Measurements from ENCODE around the gene TECPR1. TPM values are rescaled to one million over a fixed set of nuclear protein-coding genes. Genes with fewer than 3 reads are reported as not detected.

The TECPR1 gene
- total and polyA plus RNA-seq, 2 experiments from 2014 or later, result 4.6 to 24.4 TPM

DNA sequence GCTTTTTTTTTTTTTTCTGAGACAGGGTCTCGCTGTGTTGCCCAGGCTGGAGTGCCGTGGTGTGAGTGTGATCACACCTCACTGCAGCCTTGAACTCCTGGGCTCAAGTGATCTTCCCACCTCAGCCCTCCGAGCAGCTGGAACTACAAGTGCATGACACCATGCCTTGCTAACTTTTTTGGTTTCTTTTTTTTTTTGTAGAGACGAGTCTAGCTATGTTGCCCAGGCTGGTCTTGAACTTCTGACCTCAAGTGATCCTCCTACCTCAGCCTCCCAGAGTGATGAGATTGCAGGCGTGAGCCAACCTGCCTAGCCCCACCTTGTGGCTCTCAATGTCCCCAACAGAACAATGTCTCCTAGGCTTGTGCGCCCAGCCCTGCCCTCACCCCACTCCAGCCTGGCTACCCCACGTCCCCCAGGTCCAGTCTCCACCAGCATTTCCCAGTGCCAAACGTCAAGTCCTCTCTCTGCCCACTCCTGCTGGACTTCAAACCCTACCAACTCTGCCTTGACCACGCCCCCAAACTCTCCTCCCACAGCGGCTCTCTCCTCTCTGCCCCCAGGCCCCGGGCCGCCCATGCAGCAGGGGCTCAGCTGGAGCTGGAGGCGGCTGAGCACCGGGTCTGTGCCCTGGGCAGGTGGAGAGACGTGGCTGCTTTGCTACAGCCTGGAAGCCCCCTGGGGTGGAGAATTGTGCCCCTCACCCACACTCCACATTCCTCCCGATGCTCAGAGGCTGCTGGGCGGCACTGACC is 21.9 kb downstream of the TECPR1 start (continued):
- TF ChIP-seq, protein P1, sequence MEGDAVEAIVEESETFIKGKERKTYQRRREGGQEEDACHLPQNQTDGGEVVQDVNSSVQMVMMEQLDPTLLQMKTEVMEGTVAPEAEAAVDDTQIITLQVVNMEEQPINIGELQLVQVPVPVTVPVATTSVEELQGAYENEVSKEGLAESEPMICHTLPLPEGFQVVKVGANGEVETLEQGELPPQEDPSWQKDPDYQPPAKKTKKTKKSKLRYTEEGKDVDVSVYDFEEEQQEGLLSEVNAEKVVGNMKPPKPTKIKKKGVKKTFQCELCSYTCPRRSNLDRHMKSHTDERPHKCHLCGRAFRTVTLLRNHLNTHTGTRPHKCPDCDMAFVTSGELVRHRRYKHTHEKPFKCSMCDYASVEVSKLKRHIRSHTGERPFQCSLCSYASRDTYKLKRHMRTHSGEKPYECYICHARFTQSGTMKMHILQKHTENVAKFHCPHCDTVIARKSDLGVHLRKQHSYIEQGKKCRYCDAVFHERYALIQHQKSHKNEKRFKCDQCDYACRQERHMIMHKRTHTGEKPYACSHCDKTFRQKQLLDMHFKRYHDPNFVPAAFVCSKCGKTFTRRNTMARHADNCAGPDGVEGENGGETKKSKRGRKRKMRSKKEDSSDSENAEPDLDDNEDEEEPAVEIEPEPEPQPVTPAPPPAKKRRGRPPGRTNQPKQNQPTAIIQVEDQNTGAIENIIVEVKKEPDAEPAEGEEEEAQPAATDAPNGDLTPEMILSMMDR (conservative IDR thresholded peaks at IDR 0.05; ENCODE audit: low read depth in 2 of 2), result no peak; a peak in 1 of 4 replicates
- TF ChIP-seq CREB1 (CRISPR knock-in tag; IDR thresholded peaks at IDR 0.05; ENCODE audit: low read depth), result no peak
- TF ChIP-seq, protein P2, sequence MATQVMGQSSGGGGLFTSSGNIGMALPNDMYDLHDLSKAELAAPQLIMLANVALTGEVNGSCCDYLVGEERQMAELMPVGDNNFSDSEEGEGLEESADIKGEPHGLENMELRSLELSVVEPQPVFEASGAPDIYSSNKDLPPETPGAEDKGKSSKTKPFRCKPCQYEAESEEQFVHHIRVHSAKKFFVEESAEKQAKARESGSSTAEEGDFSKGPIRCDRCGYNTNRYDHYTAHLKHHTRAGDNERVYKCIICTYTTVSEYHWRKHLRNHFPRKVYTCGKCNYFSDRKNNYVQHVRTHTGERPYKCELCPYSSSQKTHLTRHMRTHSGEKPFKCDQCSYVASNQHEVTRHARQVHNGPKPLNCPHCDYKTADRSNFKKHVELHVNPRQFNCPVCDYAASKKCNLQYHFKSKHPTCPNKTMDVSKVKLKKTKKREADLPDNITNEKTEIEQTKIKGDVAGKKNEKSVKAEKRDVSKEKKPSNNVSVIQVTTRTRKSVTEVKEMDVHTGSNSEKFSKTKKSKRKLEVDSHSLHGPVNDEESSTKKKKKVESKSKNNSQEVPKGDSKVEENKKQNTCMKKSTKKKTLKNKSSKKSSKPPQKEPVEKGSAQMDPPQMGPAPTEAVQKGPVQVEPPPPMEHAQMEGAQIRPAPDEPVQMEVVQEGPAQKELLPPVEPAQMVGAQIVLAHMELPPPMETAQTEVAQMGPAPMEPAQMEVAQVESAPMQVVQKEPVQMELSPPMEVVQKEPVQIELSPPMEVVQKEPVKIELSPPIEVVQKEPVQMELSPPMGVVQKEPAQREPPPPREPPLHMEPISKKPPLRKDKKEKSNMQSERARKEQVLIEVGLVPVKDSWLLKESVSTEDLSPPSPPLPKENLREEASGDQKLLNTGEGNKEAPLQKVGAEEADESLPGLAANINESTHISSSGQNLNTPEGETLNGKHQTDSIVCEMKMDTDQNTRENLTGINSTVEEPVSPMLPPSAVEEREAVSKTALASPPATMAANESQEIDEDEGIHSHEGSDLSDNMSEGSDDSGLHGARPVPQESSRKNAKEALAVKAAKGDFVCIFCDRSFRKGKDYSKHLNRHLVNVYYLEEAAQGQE (IDR thresholded peaks at IDR 0.05; ENCODE audit: unreplicated experiment), result no peak
- no peak for TF ChIP-seq EZH2 (IDR thresholded peaks at IDR 0.05; ENCODE audit: low read depth, unreplicated experiment)
- TF ChIP-seq ZNF114 (CRISPR knock-in tag; IDR thresholded peaks at IDR 0.05), result no peak
- TF ChIP-seq, protein P3, sequence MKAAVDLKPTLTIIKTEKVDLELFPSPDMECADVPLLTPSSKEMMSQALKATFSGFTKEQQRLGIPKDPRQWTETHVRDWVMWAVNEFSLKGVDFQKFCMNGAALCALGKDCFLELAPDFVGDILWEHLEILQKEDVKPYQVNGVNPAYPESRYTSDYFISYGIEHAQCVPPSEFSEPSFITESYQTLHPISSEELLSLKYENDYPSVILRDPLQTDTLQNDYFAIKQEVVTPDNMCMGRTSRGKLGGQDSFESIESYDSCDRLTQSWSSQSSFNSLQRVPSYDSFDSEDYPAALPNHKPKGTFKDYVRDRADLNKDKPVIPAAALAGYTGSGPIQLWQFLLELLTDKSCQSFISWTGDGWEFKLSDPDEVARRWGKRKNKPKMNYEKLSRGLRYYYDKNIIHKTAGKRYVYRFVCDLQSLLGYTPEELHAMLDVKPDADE (IDR thresholded peaks at IDR 0.05), result no peak
- no peak for TF ChIP-seq STAT1 (IDR thresholded peaks at IDR 0.05; ENCODE audit: unreplicated experiment)

DNA sequence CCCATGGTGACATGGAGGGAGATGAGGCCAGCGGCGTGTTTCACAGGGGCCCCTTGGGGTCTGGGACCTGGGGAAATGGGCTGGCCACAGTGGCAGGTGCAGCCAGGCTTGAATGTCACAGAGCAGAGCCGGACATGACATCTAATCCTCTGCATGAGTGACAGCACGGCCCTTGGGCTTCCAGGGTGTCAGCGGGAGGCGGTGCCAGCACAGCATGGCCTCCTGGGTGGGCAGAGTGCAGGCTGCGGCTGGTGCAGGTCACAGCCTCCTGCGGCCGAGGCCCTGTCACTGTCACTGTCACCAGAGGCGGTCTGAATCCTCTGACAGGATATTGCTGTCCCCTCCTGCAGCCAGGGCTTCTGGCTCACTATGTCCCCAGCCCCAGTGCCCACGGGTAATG is 22.6 kb downstream of the TECPR1 start:
- Mint-ChIP-seq H3K27ac (no peak overlapping the region), H3K36me3 (ENCODE audit: low read depth) (no peaks in the 10 kb centered on the region), H3K27me3 (ENCODE audit: insufficient read depth, low read depth, poor library complexity) (peaks cover 8% of the 10 kb centered on the region), H3K9me3 (no peaks in the 10 kb centered on the region), H3K4me1 (no peaks in the 10 kb centered on the region), H3K4me3 (no peak overlapping the region)
- ATAC-seq (no peak), DNase-seq (ENCODE audit: low spot score) (no peak)
- no peaks in the 10 kb centered on the region for H4K20me1 ChIP-seq (replicated peaks; ENCODE audit: insufficient read depth)
- no peaks in the 10 kb centered on the region for H3K27me3 ChIP-seq (ENCODE audit: insufficient read depth)
- H3K4me3 ChIP-seq, result no peak overlapping the region
- H3K79me2 ChIP-seq (replicated peaks; ENCODE audit: insufficient read depth), result no peaks in the 10 kb centered on the region
- H3K36me3 ChIP-seq (ENCODE audit: insufficient read depth), result no peaks in the 10 kb centered on the region
- no peak overlapping the region for H3K27ac ChIP-seq (ENCODE audit: low read depth)
- no peaks in the 10 kb centered on the region for H3K4me1 ChIP-seq (ENCODE audit: insufficient read depth)
- no peaks in the 10 kb centered on the region for H3F3A ChIP-seq (replicated peaks; ENCODE audit: low read depth)
- no peaks in the 10 kb centered on the region for H3K9me2 ChIP-seq (ENCODE audit: insufficient read depth)
- no peak overlapping the region for H2AFZ ChIP-seq
- H3K4me2 ChIP-seq, result no peak overlapping the region
- TF ChIP-seq EZH2phosphoT487 (IDR thresholded peaks at IDR 0.05; ENCODE audit: unreplicated experiment) (no peak), CREB1 (CRISPR knock-in tag; IDR thresholded peaks at IDR 0.05; ENCODE audit: low read depth) (no peak), ZNF114 (CRISPR knock-in tag; IDR thresholded peaks at IDR 0.05) (no peak), POLR2AphosphoS5 (IDR thresholded peaks at IDR 0.05; ENCODE audit: low read depth) (no peak), ZNF331 (CRISPR knock-in tag; IDR thresholded peaks at IDR 0.05; ENCODE audit: low read depth) (no peak), STAT1 (IDR thresholded peaks at IDR 0.05; ENCODE audit: unreplicated experiment) (no peak)
- TF ChIP-seq, protein P2 (IDR thresholded peaks at IDR 0.05; ENCODE audit: unreplicated experiment), result no peak
- TF ChIP-seq, protein P1 (conservative IDR thresholded peaks at IDR 0.05; ENCODE audit: low read depth in 2 of 2), result no peak

All from GM23338 (cell line).